Uterus (tissue), 4 donors: Measurements from ENCODE around the gene PROZ. TPM values are rescaled to one million over a fixed set of nuclear protein-coding genes. Genes with fewer than 3 reads are reported as not detected.

Experiments
- DNase-seq, 2 donors: peaks; one replicate each; pipeline ENCODE4 v3.0.0-alpha.2; 2019 to 2020
- H3K27ac ChIP-seq, 2 donors: fragments of 200-600 bp; sonication (generic); 1 replicate in 1 of 2; 2 replicates in 1 of 2; pipeline ENCODE4 v1.5.1; 2016 to 2018
- H3K27me3 ChIP-seq, 2 donors: fragments of 200-600 bp; sonication (generic); one replicate each; pipeline ENCODE4 v1.5.1; 2018 to 2019; ENCODE audit warnings: control low read depth in 1 of 2
- H3K36me3 ChIP-seq, 2 donors: fragments of 200-600 bp; sonication (generic); one replicate each; pipeline ENCODE4 v1.5.1; 2019; ENCODE audit warnings: control low read depth in 1 of 2
- H3K4me1 ChIP-seq, 2 donors: fragments of 200-600 bp; sonication (generic); one replicate each; pipeline ENCODE4 v1.5.1; 2018 to 2019; ENCODE audit warnings: control low read depth in 1 of 2
- H3K4me3 ChIP-seq, 2 donors: fragments of 200-600 bp; sonication (generic); 1 replicate in 1 of 2; 2 replicates in 1 of 2; pipeline ENCODE4 v1.5.1; 2018 to 2019; ENCODE audit warnings: mild to moderate bottlenecking in 1 of 2
- H3K9me3 ChIP-seq, 2 donors: fragments of 200-600 bp; sonication (generic); one replicate each; pipeline ENCODE4 v1.5.1; 2019; ENCODE audit warnings: control low read depth in 1 of 2
- POLR2A ChIP-seq, 2 donors: fragments of 450-650 bp; IDR thresholded peaks; one replicate each; pipeline ENCODE4 v1.6.1; 2016; ENCODE audit warnings: antibody characterized with exemption in 2 of 2, mild to moderate bottlenecking in 1 of 2, moderate library complexity in 1 of 2
- intact Hi-C: fragments of 100-400 bp; cut with DNase I; formaldehyde crosslinking; loops from one replicate; pipeline ENCODE4 v1.15.1; 2023; ENCODE audit warnings: low total_unique reads
- total RNA-seq, 4 donors: library from RNA; depleted of rRNA in 3 of 4; stranded (reverse); fragments of >200 nt in 3 of 4; gene quantifications; one replicate each; pipeline versions ENCODE4 v1.1.0 to v1.2.4, GENCODE V29; 2014 to 2023
- TF ChIP-seq, protein P1 (sequence below), 4 experiments: fragments of 200-600 bp in 2 of 4; fragments of 450-650 bp in 2 of 4; sonication (generic) in 2 of 4; IDR thresholded peaks; one replicate each; pipeline ENCODE4 v1.5.1; 2016 to 2019; ENCODE audit warnings: antibody characterized with exemption in 4 of 4, mild to moderate bottlenecking in 2 of 4, moderate library complexity in 1 of 4
- donor health status: DM: yes; HTN: yes; CAD: no.

The PROZ gene
- total RNA-seq, 4 donors from 2014 or later: not detected

DNA sequence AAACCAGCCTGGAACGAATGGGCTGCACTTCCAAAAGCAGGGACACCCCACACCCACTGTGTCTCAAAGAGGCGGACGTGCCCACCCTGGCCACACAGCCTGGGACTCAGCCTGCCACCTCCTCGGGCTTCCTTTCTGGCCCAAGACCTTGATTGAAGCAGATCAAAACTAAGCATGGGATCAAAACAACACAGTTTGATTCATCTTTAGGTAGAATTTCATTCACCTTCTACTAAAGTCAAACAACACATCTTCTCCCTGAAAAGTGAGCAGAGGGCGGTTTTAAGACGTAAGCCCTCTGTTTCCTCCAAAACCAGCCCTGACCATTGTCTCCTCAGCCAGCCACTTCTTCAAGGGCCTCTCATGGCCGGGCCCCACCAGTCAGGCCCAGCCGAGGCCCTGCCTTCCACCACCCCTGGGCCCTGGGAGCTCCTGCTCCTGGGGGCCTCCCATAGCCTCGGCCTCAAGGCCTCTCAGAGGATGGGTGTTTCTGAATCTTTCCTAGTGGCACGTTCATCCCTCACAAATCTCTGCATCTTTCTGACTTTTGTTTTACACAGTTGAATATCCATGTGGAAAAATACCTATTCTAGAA lies 42.1 kb upstream of the PROZ start:
- H3K27ac ChIP-seq: no peak overlapping the region

DNA sequence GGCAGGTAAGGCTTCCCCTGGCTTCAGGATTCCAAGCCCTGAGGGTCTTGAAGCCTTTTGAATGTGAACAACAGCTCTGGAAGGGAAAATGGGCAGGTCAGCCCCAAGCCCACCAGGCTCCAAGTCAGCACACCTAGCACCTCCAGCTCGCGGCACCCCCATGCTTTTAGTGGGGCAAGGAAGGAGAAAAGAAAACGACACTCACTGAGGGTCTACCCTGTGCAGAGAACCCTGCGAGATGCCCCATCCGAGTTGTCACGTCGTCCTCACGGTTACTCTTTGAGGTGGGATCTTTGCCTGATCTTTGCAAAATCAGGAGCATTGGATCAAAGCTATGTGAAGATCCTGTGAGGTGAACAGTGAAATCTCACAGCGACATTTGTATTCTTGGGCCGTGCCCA lies 41.6 kb upstream of the PROZ start:
- Histone ChIP-seq H3K4me3 (no peak overlapping the region), H3K4me1 (no peaks in the 10 kb centered on the region)
- DNase-seq: no peak

More for the DNA sequence above, 42.1 kb upstream of the PROZ start:
- no peaks in the 10 kb centered on the region for H3K4me1 ChIP-seq
- peak in 1 of 2 donors; percentile 4 for DNase-seq
- no peaks in the 10 kb centered on the region for H3K27me3 ChIP-seq
- no peaks in the 10 kb centered on the region for H3K36me3 ChIP-seq
- no peaks in the 10 kb centered on the region for H3K9me3 ChIP-seq
- H3K4me3 ChIP-seq: no peak overlapping the region
- intact Hi-C loops: no loop called here
- TF ChIP-seq, protein P1, sequence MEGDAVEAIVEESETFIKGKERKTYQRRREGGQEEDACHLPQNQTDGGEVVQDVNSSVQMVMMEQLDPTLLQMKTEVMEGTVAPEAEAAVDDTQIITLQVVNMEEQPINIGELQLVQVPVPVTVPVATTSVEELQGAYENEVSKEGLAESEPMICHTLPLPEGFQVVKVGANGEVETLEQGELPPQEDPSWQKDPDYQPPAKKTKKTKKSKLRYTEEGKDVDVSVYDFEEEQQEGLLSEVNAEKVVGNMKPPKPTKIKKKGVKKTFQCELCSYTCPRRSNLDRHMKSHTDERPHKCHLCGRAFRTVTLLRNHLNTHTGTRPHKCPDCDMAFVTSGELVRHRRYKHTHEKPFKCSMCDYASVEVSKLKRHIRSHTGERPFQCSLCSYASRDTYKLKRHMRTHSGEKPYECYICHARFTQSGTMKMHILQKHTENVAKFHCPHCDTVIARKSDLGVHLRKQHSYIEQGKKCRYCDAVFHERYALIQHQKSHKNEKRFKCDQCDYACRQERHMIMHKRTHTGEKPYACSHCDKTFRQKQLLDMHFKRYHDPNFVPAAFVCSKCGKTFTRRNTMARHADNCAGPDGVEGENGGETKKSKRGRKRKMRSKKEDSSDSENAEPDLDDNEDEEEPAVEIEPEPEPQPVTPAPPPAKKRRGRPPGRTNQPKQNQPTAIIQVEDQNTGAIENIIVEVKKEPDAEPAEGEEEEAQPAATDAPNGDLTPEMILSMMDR (IDR thresholded peaks at IDR 0.05): no peak
- no peak for TF ChIP-seq POLR2A (IDR thresholded peaks at IDR 0.05)

DNA sequence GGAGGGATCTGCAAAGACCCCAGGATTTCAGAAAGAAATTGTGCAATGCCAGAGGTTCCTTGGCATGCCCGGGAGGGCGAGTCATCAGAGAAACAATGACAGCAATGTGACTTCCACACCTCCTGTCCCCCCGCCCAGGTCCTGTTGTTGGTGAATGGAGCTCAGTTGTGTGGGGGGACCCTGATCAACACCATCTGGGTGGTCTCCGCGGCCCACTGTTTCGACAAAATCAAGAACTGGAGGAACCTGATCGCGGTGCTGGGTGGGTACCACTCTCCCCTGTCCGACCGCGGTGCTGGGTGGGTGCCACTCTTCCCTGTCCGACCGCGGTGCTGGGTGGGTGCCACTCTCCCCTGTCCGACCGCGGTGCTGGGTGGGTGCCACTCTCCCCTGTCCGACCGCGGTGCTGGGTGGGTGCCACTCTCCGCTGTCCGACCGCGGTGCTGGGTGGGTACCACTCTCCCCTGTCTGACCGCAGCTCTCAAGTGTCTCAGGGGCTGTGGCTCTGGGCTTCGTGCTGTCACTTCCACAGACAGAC lies 41.0 kb upstream of the PROZ start:
- Histone ChIP-seq H3K4me1 (no peaks in the 10 kb centered on the region), H3K9me3 (no peaks in the 10 kb centered on the region), H3K4me3 (no peak overlapping the region), H3K27ac (no peak overlapping the region), H3K36me3 (no peaks in the 10 kb centered on the region), H3K27me3 (no peaks in the 10 kb centered on the region)
- DNase-seq: peak in 1 of 2 donors; percentile 6
- TF ChIP-seq POLR2A (IDR thresholded peaks at IDR 0.05): no peak
- TF ChIP-seq, protein P1 (IDR thresholded peaks at IDR 0.05): no peak
- intact Hi-C loops: no loop called here

More for the DNA sequence above, 41.6 kb upstream of the PROZ start:
- TF ChIP-seq POLR2A (IDR thresholded peaks at IDR 0.05): no peak
- TF ChIP-seq, protein P1 (IDR thresholded peaks at IDR 0.05): no peak
- Histone ChIP-seq H3K36me3 (no peaks in the 10 kb centered on the region), H3K27me3 (no peaks in the 10 kb centered on the region), H3K27ac (no peak overlapping the region), H3K9me3 (no peaks in the 10 kb centered on the region)
- intact Hi-C loops: no loop called here

DNA sequence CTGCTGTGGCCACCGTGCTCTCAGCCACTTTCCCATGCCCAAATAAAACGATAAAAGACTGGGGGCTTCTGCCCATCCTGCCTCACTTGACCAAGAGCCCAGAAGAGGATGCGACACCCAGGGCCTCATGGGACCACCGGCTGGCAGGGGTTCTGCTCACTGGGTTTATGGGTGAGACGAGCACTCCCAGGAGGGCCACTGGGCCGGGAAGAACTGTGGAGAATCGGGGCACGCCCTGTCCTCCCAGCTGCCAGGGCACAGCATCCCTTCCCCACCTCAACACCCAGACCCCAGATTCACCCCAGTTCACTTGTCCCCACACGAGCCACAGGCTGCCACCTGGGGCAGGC lies 40.6 kb upstream of the PROZ start:
- Histone ChIP-seq H3K27ac (no peak overlapping the region), H3K36me3 (no peaks in the 10 kb centered on the region), H3K4me3 (no peak overlapping the region), H3K27me3 (no peaks in the 10 kb centered on the region), H3K4me1 (no peaks in the 10 kb centered on the region), H3K9me3 (no peaks in the 10 kb centered on the region)
- no peak for TF ChIP-seq POLR2A (IDR thresholded peaks at IDR 0.05)
- TF ChIP-seq, protein P1 (IDR thresholded peaks at IDR 0.05): no peak
- intact Hi-C loops: no loop called here
- no peak for DNase-seq

DNA sequence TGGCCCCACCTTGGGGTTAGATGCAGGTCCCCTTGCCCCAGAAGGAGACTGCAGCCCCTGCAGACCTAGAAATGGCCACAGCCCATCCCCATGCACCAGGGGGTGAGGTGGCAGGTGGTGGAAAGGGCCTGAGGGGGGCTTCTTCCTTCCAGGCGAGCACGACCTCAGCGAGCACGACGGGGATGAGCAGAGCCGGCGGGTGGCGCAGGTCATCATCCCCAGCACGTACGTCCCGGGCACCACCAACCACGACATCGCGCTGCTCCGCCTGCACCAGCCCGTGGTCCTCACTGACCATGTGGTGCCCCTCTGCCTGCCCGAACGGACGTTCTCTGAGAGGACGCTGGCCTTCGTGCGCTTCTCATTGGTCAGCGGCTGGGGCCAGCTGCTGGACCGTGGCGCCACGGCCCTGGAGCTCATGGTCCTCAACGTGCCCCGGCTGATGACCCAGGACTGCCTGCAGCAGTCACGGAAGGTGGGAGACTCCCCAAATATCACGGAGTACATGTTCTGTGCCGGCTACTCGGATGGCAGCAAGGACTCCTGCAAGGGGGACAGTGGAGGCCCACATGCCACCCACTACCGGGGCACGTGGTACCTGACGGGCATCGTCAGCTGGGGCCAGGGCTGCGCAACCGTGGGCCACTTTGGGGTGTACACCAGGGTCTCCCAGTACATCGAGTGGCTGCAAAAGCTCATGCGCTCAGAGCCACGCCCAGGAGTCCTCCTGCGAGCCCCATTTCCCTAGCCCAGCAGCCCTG lies 40.0 kb upstream of the PROZ start:
- no peak overlapping the region for H3K4me3 ChIP-seq

More for the DNA sequence above, 40.0 kb upstream of the PROZ start:
- intact Hi-C loops: no loop called here
- Histone ChIP-seq H3K4me1 (no peaks in the 10 kb centered on the region), H3K9me3 (no peaks in the 10 kb centered on the region), H3K27ac (no peak overlapping the region), H3K27me3 (no peaks in the 10 kb centered on the region), H3K36me3 (no peaks in the 10 kb centered on the region)
- TF ChIP-seq POLR2A (IDR thresholded peaks at IDR 0.05): no peak
- TF ChIP-seq, protein P1 (IDR thresholded peaks at IDR 0.05): no peak
- peak in 1 of 2 donors; percentile 7 for DNase-seq
